Activated CD4-positive, alpha-beta T cell treated with anti-CD3 and anti-CD28 coated beads for 1 hour (primary cell): ENCODE results near the gene BMAL1.

Experiments used
- DNase-seq: peaks from one replicate; pipeline ENCODE4 v3.0.0-alpha.2; 2020

The BMAL1 gene

GRCh38 chr11:13347901-13348300 is 70.3 kb downstream of the BMAL1 start:
- no peak for DNase-seq

GRCh38 chr11:13348305-13348704 is 70.7 kb downstream of the BMAL1 start:
- no peak for DNase-seq

- no peak for DNase-seq
These were observed 71.5 kb downstream of the BMAL1 start for GRCh38 chr11:13349046-13349445.

- no peak for DNase-seq
These were observed 72.0 kb downstream of the BMAL1 start for GRCh38 chr11:13349581-13349980.

GRCh38 chr11:13352711-13353110 is 75.1 kb downstream of the BMAL1 start:
- no peak for DNase-seq

GRCh38 chr11:13354335-13354734 is 76.7 kb downstream of the BMAL1 start:
- no peak for DNase-seq

GRCh38 chr11:13355191-13355590 is 77.6 kb downstream of the BMAL1 start:
- DNase-seq = no peak

- no peak for DNase-seq
These were observed 79.6 kb downstream of the BMAL1 start for GRCh38 chr11:13357232-13357631.

GRCh38 chr11:13358596-13359270 is 81.1 kb downstream of the BMAL1 start:
- DNase-seq = no peak

GRCh38 chr11:13362596-13363109 is 85.1 kb downstream of the BMAL1 start:
- no peak for DNase-seq

- DNase-seq = no peak
These were observed 86.8 kb downstream of the BMAL1 start for GRCh38 chr11:13364388-13364787.

GRCh38 chr11:13366266-13367026 is 88.9 kb downstream of the BMAL1 start:
- DNase-seq = no peak

GRCh38 chr11:13367115-13367514 is 89.5 kb downstream of the BMAL1 start:
- DNase-seq = no peak

- DNase-seq = no peak
These were observed 90.5 kb downstream of the BMAL1 start for GRCh38 chr11:13368041-13368446.

GRCh38 chr11:13373216-13373615 is 95.6 kb downstream of the BMAL1 start:
- DNase-seq = no peak

GRCh38 chr11:13375798-13376197 is 98.2 kb downstream of the BMAL1 start:
- DNase-seq = no peak

- DNase-seq = no peak
These were observed 98.8 kb downstream of the BMAL1 start for GRCh38 chr11:13376402-13376801.

- no peak for DNase-seq
These were observed 99.2 kb downstream of the BMAL1 start for GRCh38 chr11:13376838-13377237.

- DNase-seq = no peak
These were observed 100.7 kb downstream of the BMAL1 start for GRCh38 chr11:13378316-13378715.

- DNase-seq = no peak
These were observed 103.1 kb downstream of the BMAL1 start for GRCh38 chr11:13380731-13381130.

- no peak for DNase-seq
These were observed 105.2 kb downstream of the BMAL1 start for GRCh38 chr11:13382751-13383150.

- no peak for DNase-seq
These were observed 107.5 kb downstream of the BMAL1 start for GRCh38 chr11:13384908-13385640.

- no peak for DNase-seq
These were observed 109.0 kb downstream of the BMAL1 start for GRCh38 chr11:13386567-13386966.

GRCh38 chr11:13388741-13389140 is 111.2 kb downstream of the BMAL1 start:
- DNase-seq = no peak
